Prostate gland (tissue), 2 donors: Measurements from ENCODE around the gene CD81.

ENCODE experiments used
- CTCF ChIP-seq, 4 experiments: fragments of 200-600 bp in 2 of 4; fragments of 450-650 bp in 2 of 4; sonication (generic) in 2 of 4; IDR thresholded peaks; 1 replicate in 3 of 4; 2 replicates in 1 of 4; pipeline ENCODE4 v1.5.1; 2016 to 2019; ENCODE audit warnings: antibody characterized with exemption in 4 of 4, mild to moderate bottlenecking in 2 of 4, moderate library complexity in 2 of 4
- POLR2AphosphoS5 ChIP-seq: sonication (generic); formaldehyde crosslinking; IDR thresholded peaks from one replicate; pipeline ENCODE4 v1.6.1; 2017; ENCODE audit warnings: antibody characterized with exemption

GRCh38 chr11:2375964-2376551 is 1.1 kb upstream of the CD81 start:
- no peak for TF ChIP-seq CTCF (IDR thresholded peaks at IDR 0.05)
- peak; percentile 85 for TF ChIP-seq POLR2AphosphoS5
